Body of pancreas (tissue), 4 donors: Measurements from ENCODE around the gene HOGA1. TPM values are rescaled to one million over a fixed set of nuclear protein-coding genes. Genes with fewer than 3 reads are reported as not detected.

ENCODE experiments used
- ATAC-seq: fragments of 150-250 bp; one replicate; pipeline ENCODE4 v1.9.1; 2016
- DNase-seq, 4 donors: peaks; one replicate each; pipeline ENCODE4 v3.0.0-alpha.2; 2019
- H3K27ac ChIP-seq, 4 donors: fragments of 200-600 bp; sonication (generic); 1 replicate in 3 of 4; 2 replicates in 1 of 4; pipeline versions ENCODE4 v1.5.1 to v1.6.1; 2016 to 2019; ENCODE audit warnings: mild to moderate bottlenecking in 1 of 4, mixed read lengths in 1 of 4, moderate library complexity in 1 of 4
- H3K27me3 ChIP-seq, 2 donors: fragments of 200-600 bp; sonication (generic); one replicate each; pipeline ENCODE4 v1.6.0; 2016; ENCODE audit warnings: mild to moderate bottlenecking in 1 of 2
- H3K36me3 ChIP-seq, 2 donors: fragments of 200-600 bp; sonication (generic); replicated peaks in 1 of 2; 2 replicates each; pipeline ENCODE4 v1.5.1; 2016; ENCODE audit warnings: low read depth in 2 of 2; ENCODE audit not compliant: insufficient read depth in 1 of 2
- H3K4me1 ChIP-seq: fragments of 200-600 bp; sonication (generic); one replicate; pipeline ENCODE4 v1.6.0; 2016
- H3K4me3 ChIP-seq, 2 donors: fragments of 200-600 bp; sonication (generic); 1 replicate in 1 of 2; 2 replicates in 1 of 2; pipeline ENCODE4 v1.5.1; 2016 to 2019
- H3K9me3 ChIP-seq, 3 donors: fragments of 200-600 bp; sonication (generic); 1 replicate in 2 of 3; 2 replicates in 1 of 3; pipeline ENCODE4 v1.5.1; 2016
- CTCF ChIP-seq, 7 experiments: fragments of 450-650 bp in 4 of 7; fragments of 200-600 bp in 3 of 7; sonication (generic) in 3 of 7; IDR thresholded peaks; one replicate each; pipeline ENCODE4 v1.5.1; 2016 to 2019; ENCODE audit warnings: antibody characterized with exemption in 7 of 7
- POLR2A ChIP-seq, 3 donors: fragments of 450-650 bp; IDR thresholded peaks; one replicate each; pipeline ENCODE4 v1.6.1; 2016; ENCODE audit warnings: antibody characterized with exemption in 3 of 3, mild to moderate bottlenecking in 2 of 3
- WGBS, 2 donors: methylation state at CpG; one replicate each; pipeline ENCODE4 v1.1.5; 2017; 5-methylcytosine and 5-hydroxymethylcytosine counted together
- intact Hi-C: fragments of 100-400 bp; cut with DNase I; formaldehyde crosslinking; loops from one replicate; pipeline ENCODE4 v1.15.1; 2023
- total RNA-seq, 2 donors: library from RNA; depleted of rRNA; stranded (reverse); fragments of >200 nt; gene quantifications; one replicate each; pipeline ENCODE4 v1.1.0, GENCODE V29; 2016

HOGA1 gene
- total RNA-seq, 2 donors from 2014 or later: 7.3 to 16.3 TPM

GRCh38 chr10:97611473-97611872 is 27.3 kb downstream of the HOGA1 start:
- Histone ChIP-seq H3K4me3 (no peak overlapping the region), H3K27me3 (no peaks in the 10 kb centered on the region), H3K36me3 (no peaks in the 10 kb centered on the region), H3K4me1 (no peaks in the 10 kb centered on the region), H3K9me3 (no peaks in the 10 kb centered on the region), H3K27ac (no peak overlapping the region)
- WGBS, 2 donors: 79 to 88% methylated on average over 9 of the region's 12 CpGs
- no peak for TF ChIP-seq CTCF (IDR thresholded peaks at IDR 0.05)
- TF ChIP-seq POLR2A (IDR thresholded peaks at IDR 0.05): no peak
- no peak for DNase-seq
- intact Hi-C loops: no loop called here
- no peak for ATAC-seq

GRCh38 chr10:97612386-97612785 is 28.2 kb downstream of the HOGA1 start:
- H3K4me1 ChIP-seq: no peaks in the 10 kb centered on the region
- no peak overlapping the region for H3K27ac ChIP-seq
- no peaks in the 10 kb centered on the region for H3K27me3 ChIP-seq
- DNase-seq (peak in 1 of 4 donors; percentile 19), ATAC-seq (peak; percentile 52)
- TF ChIP-seq POLR2A (IDR thresholded peaks at IDR 0.05): no peak
- peak in 5 of 7 experiments; percentile 18 to 49 (median 38) for TF ChIP-seq CTCF (IDR thresholded peaks at IDR 0.05)
- no peaks in the 10 kb centered on the region for H3K9me3 ChIP-seq
- H3K36me3 ChIP-seq: no peaks in the 10 kb centered on the region
- H3K4me3 ChIP-seq: no peak overlapping the region
- intact Hi-C loops: no loop called here
- 41 to 42% methylated on average over 2 of the region's 2 CpGs for WGBS, 2 donors

- no peaks in the 10 kb centered on the region for H3K27me3 ChIP-seq
- no peak overlapping the region for H3K27ac ChIP-seq
- WGBS, 2 donors: 76 to 78% methylated on average over 4 of the region's 4 CpGs
- peaks cover 4% of the 10 kb centered on the region for H3K4me1 ChIP-seq
- intact Hi-C loops: no loop called here
- ATAC-seq (no peak), DNase-seq (no peak)
- H3K9me3 ChIP-seq: no peaks in the 10 kb centered on the region
- no peaks in the 10 kb centered on the region for H3K36me3 ChIP-seq
- TF ChIP-seq POLR2A (IDR thresholded peaks at IDR 0.05): no peak
- TF ChIP-seq CTCF (IDR thresholded peaks at IDR 0.05): no peak
- no peak overlapping the region for H3K4me3 ChIP-seq
Measured at GRCh38 chr10:97618285-97618684, 34.1 kb downstream of the HOGA1 start.

- no peaks in the 10 kb centered on the region for H3K27me3 ChIP-seq
- WGBS, 2 donors: 88 to 91% methylated on average over 4 of the region's 4 CpGs
- H3K27ac ChIP-seq: no peak overlapping the region
- H3K4me3 ChIP-seq: no peak overlapping the region
- TF ChIP-seq POLR2A (IDR thresholded peaks at IDR 0.05) (no peak), CTCF (IDR thresholded peaks at IDR 0.05) (no peak)
- no peaks in the 10 kb centered on the region for H3K36me3 ChIP-seq
- ATAC-seq (no peak), DNase-seq (no peak)
- intact Hi-C loops: no loop called here
- no peaks in the 10 kb centered on the region for H3K9me3 ChIP-seq
- H3K4me1 ChIP-seq: peaks cover 9% of the 10 kb centered on the region
Measured at GRCh38 chr10:97618733-97619132, 34.5 kb downstream of the HOGA1 start.

- ATAC-seq (peak; percentile 50), DNase-seq (peak in 1 of 4 donors; percentile 4)
- peak overlapping the region in 2 of 4 donors; percentile 17 to 47 for H3K27ac ChIP-seq
- no peaks in the 10 kb centered on the region for H3K9me3 ChIP-seq
- WGBS, 2 donors: 29 to 38% methylated on average over 1 of the region's 1 CpG
- no peak overlapping the region for H3K4me3 ChIP-seq
- H3K27me3 ChIP-seq: no peaks in the 10 kb centered on the region
- intact Hi-C loops: no loop called here
- H3K4me1 ChIP-seq: peaks cover 10% of the 10 kb centered on the region
- TF ChIP-seq CTCF (IDR thresholded peaks at IDR 0.05) (no peak), POLR2A (IDR thresholded peaks at IDR 0.05) (no peak)
- H3K36me3 ChIP-seq: no peaks in the 10 kb centered on the region
Measured at GRCh38 chr10:97623277-97623676, 39.1 kb downstream of the HOGA1 start.
